Type B pancreatic cell (in vitro differentiated cells): Measurements from ENCODE around the gene VOPP1. TPM values are rescaled to one million over a fixed set of nuclear protein-coding genes. Genes with fewer than 3 reads are reported as not detected.
"Not testable (repeated sequence)": the region's sequence is repeated elsewhere in the genome, so short reads cannot be mapped to it uniquely, and the experiment has no call there.

Source experiments
- DNase-seq: peaks from one replicate; pipeline ENCODE4 v3.0.0; 2021; ENCODE audit warnings: mixed read lengths; ENCODE audit not compliant: unreplicated experiment; ENCODE audit errors: extremely low spot score
- H3K27ac Mint-ChIP-seq: 2 replicates; pipeline ENCODE4 v1.8.0; 2021; ENCODE audit warnings: mild to moderate bottlenecking, mixed read lengths
- H3K27me3 Mint-ChIP-seq: 2 replicates; pipeline ENCODE4 v1.8.0; 2021; ENCODE audit warnings: mixed read lengths
- H3K36me3 Mint-ChIP-seq: 2 replicates; pipeline ENCODE4 v1.8.0; 2021; ENCODE audit warnings: mixed read lengths
- H3K4me1 Mint-ChIP-seq: one replicate; pipeline ENCODE4 v1.8.0; 2021; ENCODE audit warnings: mixed read lengths; ENCODE audit not compliant: unreplicated experiment
- H3K4me3 Mint-ChIP-seq: 2 replicates; pipeline ENCODE4 v1.8.0; 2021; ENCODE audit warnings: mild to moderate bottlenecking, mixed read lengths
- H3K9me3 Mint-ChIP-seq: 2 replicates; pipeline ENCODE4 v1.8.0; 2021; ENCODE audit warnings: mixed read lengths
- total RNA-seq: library from RNA; stranded (reverse); gene quantifications from 2 replicates; pipeline ENCODE4 v1.2.1, GENCODE V29; 2021; ENCODE audit warnings: low replicate concordance
- TF ChIP-seq, protein P1 (sequence below): fragments of 200-600 bp; sonication (generic); conservative IDR thresholded peaks from 2 replicates; pipeline ENCODE4 v1.5.0; 2021; ENCODE audit warnings: antibody characterized with exemption, mild to moderate bottlenecking

The VOPP1 gene
- total RNA-seq, 1 donor from 2014 or later = 38.9 TPM

DNA sequence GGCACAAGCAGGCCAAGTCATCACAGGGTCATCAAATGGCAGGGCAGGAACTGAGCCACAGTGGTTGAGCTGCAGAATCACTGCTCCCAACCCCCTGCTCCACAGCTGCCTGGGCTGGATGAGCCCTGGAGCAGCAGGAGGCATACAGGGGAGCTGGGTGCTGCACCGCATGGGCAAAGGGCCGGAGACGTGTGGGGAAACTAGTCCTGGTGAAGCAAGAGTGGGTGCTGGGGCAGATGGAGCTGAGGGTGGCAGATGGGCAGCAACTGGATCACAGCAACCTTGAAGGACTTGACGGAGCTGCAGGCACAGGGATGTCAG is 16.0 kb upstream of the VOPP1 start:
- no peak overlapping the region for H3K27ac Mint-ChIP-seq
- H3K36me3 Mint-ChIP-seq = no peaks in the 10 kb centered on the region
- TF ChIP-seq, protein P1, sequence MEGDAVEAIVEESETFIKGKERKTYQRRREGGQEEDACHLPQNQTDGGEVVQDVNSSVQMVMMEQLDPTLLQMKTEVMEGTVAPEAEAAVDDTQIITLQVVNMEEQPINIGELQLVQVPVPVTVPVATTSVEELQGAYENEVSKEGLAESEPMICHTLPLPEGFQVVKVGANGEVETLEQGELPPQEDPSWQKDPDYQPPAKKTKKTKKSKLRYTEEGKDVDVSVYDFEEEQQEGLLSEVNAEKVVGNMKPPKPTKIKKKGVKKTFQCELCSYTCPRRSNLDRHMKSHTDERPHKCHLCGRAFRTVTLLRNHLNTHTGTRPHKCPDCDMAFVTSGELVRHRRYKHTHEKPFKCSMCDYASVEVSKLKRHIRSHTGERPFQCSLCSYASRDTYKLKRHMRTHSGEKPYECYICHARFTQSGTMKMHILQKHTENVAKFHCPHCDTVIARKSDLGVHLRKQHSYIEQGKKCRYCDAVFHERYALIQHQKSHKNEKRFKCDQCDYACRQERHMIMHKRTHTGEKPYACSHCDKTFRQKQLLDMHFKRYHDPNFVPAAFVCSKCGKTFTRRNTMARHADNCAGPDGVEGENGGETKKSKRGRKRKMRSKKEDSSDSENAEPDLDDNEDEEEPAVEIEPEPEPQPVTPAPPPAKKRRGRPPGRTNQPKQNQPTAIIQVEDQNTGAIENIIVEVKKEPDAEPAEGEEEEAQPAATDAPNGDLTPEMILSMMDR = no peak
- no peak for DNase-seq
- no peaks in the 10 kb centered on the region for H3K9me3 Mint-ChIP-seq
- no peaks in the 10 kb centered on the region for H3K4me1 Mint-ChIP-seq
- peaks cover 8% of the 10 kb centered on the region for H3K27me3 Mint-ChIP-seq
- H3K4me3 Mint-ChIP-seq = no peak overlapping the region

DNA sequence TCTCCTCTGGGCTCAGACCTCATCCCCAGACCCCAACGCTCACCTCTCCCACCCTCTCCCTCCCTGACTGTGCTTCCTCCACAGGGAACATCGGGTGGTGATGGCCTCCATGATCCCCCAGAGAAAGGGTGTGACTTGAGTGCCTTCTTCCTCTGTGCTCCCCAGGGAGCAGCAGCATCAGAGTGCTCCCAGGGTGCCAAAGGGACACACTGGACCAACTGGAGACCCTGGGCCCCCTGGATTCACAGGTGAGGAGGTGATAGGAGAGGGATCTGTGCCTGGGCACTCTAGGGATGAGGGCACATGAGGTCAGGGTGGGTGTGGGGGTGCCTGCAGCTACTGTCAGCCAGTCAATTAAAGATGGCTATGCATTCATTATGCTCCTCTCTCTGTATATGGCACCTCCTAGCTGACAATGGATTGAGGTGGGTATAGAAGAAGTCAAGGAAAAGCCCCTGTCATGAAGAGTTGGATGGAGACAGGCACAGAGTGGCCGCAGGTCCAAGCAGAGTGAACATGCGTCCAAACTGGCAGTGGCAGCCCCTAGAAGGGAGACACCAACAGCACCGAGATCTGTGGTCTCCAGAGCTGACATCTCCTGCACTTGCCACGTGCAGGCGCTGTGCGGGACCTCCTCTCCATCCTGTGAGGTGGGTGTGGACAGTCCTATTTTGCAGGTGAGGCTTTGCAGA is 15.5 kb upstream of the VOPP1 start:
- Mint-ChIP-seq H3K36me3 (no peaks in the 10 kb centered on the region), H3K27me3 (peaks cover 8% of the 10 kb centered on the region), H3K9me3 (no peaks in the 10 kb centered on the region), H3K27ac (no peak overlapping the region), H3K4me3 (no peak overlapping the region), H3K4me1 (no peaks in the 10 kb centered on the region)
- no peak for DNase-seq
- TF ChIP-seq, protein P1 = no peak

DNA sequence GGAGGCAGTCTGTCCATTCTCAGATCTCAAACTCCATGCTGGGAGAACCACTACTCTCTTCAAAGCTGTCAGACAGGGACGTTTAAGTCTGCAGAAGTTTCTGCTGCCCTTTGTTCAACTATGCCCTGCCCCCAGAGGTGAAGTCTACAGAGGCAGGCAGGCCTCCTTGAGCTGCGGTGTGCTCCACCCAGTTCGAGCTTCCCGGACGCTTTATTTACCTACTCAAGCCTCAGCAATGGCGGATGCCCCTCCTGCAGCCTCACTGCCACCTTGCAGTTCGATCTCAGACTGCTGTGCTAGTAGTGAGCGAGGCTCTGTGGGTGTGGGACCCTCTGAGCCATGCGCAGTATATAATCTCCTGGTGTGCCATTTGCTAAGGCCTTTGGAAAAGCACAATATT is 10.4 kb upstream of the VOPP1 start:
- H3K36me3 Mint-ChIP-seq, DNase-seq, H3K4me3 Mint-ChIP-seq, H3K27ac Mint-ChIP-seq, H3K4me1 Mint-ChIP-seq, H3K9me3 Mint-ChIP-seq: not testable (repeated sequence)
- H3K27me3 Mint-ChIP-seq = peaks cover 16% of the 10 kb centered on the region

DNA sequence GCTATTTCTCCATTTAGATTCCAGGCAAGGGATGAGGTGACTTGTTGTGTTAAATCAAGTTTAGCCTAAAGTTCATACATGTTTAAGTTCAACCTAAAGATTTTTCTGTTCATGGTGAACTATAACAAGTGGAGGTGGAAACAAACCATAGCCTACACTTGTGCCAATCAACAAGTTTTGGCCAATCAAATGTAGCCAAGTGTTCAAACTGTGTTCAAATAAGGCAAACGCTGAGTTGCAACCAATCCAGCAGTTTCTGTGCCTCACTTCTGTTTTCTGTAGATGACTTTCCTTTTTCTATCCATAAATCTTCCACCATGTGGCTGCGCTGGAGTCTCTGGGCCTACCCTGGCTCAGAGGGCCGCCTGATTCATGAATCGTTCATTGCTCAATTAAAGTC is 4.5 kb upstream of the VOPP1 start:
- peaks cover 17% of the 10 kb centered on the region for H3K4me1 Mint-ChIP-seq

DNA sequence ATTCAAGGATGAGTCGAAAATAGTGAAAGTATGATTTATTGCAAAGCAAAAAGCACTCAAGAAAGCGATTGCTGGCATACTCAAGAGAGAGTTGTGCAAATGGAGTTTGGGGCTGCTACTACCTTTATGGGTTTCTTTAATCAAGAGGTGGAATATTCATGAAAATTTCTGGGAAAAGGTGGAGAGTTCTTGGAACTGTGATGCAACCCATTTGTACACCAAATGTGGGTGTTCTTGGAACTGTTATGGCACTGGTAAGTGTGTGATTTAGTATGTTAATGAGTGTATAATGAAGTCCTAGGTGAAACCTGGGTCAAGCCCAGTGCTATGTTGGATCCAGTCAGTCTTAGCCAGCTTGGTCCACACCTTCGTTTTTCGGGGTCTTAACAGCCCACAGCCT is 3.4 kb upstream of the VOPP1 start:
- Mint-ChIP-seq H3K27me3 (peaks cover 15% of the 10 kb centered on the region), H3K4me3 (no peak overlapping the region), H3K9me3 (no peaks in the 10 kb centered on the region), H3K36me3 (no peaks in the 10 kb centered on the region), H3K27ac (no peak overlapping the region), H3K4me1 (peaks cover 17% of the 10 kb centered on the region)
- DNase-seq = no peak
- TF ChIP-seq, protein P1 = no peak

More for the DNA sequence above, 4.5 kb upstream of the VOPP1 start:
- Mint-ChIP-seq H3K36me3 (no peaks in the 10 kb centered on the region), H3K9me3 (no peaks in the 10 kb centered on the region), H3K27me3 (peaks cover 19% of the 10 kb centered on the region), H3K27ac (no peak overlapping the region), H3K4me3 (no peak overlapping the region)
- DNase-seq = no peak
- TF ChIP-seq, protein P1 = no peak

DNA sequence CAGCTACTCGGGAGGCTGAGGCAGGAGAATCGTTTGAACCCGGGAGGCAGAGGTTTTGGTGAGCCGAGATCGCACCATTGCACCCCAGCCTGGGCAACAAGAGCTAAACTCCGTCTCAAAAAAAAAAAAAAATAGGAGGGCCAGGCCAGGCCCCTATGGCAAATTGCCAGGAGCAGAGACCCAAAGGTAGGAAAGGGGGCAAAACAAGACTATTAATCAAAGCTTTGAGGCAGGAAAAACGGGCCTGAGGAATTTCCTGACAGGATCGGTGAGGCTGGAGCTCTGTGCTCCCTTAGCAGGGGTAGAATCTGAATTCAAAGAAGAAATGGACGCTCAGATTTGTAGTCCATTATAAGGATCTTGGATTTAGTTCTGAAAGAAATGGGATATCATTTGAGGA is 2.8 kb upstream of the VOPP1 start:
- TF ChIP-seq, protein P1 = no peak
- Mint-ChIP-seq H3K27ac (no peak overlapping the region), H3K9me3 (no peaks in the 10 kb centered on the region), H3K27me3 (peaks cover 8% of the 10 kb centered on the region), H3K4me3 (no peak overlapping the region), H3K4me1 (peaks cover 21% of the 10 kb centered on the region), H3K36me3 (no peaks in the 10 kb centered on the region)
- DNase-seq = no peak
